Colon (tissue), 2 donors: ENCODE results near the gene SERPINB8.

ENCODE experiments used
- FAIRE-seq: peaks from 2 replicates; lab custom pipeline; 2012; peaks lifted over from hg19 to GRCh38; lab: Jason Lieb, UNC
- donor health status: control.
- donor health status: control.

SERPINB8 gene

DNA sequence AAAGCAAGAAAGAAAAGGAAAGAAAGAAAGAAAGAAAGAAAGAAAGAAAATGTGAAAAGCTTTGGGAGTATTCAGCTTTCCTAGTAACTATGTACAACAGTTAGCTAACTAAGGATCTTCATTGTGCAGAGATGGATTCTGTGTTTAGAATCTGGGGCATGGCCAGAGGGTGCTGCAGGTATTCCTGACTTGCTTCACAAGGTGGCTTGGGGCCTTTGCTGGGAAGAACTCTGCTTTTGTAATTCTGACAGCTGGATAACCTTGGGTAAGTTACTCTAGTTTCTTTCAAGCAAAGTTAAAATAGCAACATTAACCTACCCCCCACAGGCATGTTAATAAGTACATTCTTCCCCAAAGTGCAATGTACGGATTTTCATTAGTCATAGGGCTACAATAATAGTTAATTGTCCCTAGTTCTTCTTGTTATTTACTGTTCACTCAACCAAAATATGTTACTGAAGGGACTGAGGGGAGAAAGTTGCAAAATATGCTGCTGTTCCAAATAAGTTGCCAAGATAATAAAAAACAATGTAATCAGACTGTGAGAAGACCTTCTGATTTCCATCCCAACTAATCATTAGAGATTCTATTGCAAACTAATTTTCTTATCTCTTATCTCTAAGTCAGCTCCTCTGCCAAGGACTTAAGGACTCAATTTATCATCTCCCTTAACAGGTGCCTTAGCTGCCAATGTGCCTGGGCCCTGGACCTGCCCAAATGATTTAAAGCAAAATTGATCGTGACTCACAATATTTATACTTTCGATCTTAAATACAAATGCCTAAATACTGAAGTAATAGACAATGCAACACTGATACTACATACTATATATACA is 50.3 kb downstream of the SERPINB8 start:
- FAIRE-seq, result no peak

DNA sequence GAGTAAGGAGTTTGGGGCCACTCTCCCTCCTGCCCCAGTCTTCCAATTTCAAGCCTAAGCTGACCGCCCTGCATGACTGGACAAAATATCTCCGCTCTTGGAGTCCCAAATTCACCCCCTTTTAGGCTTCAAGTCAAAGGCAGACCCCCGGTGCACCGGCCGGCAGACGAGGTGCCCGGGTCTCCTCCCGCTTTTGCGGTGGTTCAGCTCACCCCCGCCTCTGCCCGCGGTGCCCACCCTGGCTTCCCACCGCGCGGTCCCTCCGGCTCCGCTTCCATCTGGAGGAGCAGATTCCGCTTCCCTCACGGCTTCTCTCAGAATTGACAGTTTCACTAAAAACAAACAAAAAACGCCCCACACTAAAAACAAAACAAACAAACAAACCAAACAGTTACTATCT is 56.5 kb downstream of the SERPINB8 start:
- FAIRE-seq, result no peak

DNA sequence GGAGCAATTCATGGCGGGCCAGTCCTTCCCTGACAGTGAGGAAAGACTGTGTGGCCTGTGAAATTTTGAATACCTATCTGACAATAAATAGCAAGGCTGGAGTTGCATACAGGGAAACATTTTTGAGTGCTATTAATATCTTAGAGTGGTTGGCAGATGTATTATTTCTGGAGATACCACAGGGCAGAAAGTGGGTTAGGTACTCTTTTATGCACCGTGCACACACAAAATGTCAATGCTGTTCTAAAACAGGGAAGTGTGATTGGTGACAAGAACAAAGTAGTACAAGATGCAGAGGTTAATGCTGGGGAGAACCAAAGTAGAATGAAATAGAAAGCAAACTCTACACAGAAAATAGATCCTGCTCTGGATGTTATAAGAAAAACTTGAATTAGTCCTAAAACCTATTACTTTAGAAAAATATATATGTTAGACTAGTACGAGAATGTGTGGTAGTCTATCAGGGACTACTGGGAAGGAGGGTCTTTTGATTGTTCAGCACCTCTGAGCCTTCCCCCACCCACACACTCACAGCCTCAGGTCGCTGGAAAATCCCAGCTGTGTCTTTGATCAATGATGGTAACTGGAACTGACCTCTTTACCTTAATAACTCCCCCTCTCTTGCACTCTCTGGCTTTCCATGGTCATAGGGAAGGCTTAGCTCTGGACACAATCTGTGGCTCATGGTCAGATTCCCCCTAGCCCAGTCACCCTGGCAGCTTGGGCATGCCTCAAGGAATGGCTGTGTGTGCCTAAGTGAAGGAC is 58.2 kb downstream of the SERPINB8 start:
- no peak for FAIRE-seq

DNA sequence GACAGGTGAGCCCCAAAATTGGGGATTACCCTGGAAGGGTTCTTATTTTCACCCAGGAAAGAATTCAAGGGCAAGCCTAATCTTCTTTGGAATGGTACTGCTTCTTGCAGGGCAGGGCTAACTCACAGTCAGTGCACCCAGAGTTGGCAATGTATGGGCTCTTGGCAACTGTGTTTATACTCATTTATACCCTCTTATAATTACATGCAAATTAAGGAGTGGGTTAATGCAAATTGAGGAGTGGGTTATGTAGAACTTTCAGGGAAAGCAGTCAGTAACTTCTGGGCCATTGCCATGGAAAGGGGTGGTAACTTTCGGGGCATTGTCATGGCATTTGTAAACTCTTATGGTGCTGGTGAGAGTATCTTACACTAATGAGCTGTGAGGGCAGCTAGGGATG is 59.2 kb downstream of the SERPINB8 start:
- no peak for FAIRE-seq

DNA sequence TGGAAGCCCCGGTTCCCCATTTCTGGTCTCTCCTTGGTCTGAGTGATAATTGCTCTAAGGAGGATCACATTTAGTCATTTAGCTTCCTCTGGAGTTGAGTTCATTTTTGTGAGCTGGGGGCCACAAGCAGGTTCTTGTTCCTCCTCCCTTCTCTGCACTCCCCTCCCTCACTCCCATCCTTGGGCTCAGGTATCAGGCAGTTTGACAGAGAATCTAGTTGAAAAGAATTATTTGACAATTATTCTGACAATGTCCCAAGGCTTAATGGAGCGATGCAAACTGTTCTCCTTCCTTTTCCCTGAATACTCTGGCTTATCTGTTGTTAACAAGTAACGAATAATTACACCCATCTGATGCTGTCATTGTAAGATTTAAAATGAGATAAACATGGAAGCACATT is 61.5 kb downstream of the SERPINB8 start:
- FAIRE-seq, result no peak

DNA sequence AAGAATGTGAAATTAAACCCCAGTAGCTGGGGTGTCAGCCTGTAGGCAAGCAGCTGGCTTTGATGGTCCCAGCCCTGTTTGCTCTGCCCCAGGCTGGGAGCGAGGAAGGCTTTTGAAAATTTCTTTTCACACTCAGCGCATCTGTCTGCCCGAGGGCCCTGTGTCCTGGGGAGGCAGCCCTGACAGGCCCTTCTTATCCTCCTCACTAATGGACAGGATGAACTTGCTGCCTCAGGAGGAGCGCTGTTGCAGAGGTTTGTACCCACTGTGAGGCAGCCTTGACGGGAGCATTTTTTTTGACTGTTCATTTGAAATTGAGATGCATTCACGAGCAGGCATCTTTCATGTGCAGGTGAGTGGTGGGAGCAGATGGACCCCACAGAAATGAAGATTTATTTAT is 62.4 kb downstream of the SERPINB8 start:
- FAIRE-seq, result no peak

DNA sequence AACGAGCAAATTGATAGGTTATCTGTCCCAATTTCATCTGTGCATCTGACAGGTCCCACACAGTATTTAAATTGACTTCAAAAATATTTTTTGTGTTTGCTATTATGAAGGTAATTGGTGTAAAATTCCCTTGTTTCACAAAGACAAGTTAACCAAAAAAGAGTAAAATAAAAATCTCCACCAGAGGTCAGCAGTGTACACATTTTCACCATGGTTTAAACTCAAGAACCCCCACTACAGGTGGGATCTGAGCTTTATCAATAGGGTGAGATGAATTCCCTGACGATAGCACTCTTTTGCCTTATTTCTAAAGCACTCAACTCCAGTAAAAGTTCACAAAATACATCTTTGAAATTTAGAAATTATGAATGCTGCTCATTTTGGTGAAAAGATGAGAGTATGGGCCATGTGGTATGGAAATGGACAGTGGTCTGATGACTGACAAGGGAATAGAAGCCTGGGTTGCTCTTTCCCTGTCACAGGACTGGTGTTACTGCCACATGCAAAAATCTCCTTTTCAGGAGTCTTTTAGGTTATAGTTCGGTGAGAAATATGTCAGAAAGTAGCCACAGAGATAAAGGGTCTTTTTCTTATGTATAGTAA is 68.0 kb downstream of the SERPINB8 start:
- FAIRE-seq, result no peak
